ENCODE results near the gene ZNF644. TPM values are rescaled to one million over a fixed set of nuclear protein-coding genes. Genes with fewer than 3 reads are reported as not detected.

ZNF644 gene
- total RNA-seq, 1 experiment from 2014 or later: 71.4 TPM

DNA sequence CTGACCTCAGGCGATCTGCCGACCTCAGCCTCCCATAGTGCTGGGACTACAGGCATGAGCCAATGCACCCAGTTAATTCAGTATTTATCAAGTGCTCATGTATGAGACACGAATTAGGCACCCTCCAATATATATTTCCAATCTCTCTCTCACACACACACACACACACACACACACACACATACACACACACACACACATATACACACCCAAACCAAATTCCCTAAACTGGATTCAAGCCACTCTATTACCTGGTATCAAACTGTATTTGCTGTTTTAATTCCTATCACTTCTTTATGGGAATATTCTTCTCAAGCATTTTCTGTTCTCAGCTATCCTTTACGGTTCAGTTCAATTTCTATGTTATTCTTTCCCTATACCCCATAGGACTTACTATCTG, 8.5 kb downstream of the ZNF644 start (continued):
- TF ChIP-seq, protein P1, sequence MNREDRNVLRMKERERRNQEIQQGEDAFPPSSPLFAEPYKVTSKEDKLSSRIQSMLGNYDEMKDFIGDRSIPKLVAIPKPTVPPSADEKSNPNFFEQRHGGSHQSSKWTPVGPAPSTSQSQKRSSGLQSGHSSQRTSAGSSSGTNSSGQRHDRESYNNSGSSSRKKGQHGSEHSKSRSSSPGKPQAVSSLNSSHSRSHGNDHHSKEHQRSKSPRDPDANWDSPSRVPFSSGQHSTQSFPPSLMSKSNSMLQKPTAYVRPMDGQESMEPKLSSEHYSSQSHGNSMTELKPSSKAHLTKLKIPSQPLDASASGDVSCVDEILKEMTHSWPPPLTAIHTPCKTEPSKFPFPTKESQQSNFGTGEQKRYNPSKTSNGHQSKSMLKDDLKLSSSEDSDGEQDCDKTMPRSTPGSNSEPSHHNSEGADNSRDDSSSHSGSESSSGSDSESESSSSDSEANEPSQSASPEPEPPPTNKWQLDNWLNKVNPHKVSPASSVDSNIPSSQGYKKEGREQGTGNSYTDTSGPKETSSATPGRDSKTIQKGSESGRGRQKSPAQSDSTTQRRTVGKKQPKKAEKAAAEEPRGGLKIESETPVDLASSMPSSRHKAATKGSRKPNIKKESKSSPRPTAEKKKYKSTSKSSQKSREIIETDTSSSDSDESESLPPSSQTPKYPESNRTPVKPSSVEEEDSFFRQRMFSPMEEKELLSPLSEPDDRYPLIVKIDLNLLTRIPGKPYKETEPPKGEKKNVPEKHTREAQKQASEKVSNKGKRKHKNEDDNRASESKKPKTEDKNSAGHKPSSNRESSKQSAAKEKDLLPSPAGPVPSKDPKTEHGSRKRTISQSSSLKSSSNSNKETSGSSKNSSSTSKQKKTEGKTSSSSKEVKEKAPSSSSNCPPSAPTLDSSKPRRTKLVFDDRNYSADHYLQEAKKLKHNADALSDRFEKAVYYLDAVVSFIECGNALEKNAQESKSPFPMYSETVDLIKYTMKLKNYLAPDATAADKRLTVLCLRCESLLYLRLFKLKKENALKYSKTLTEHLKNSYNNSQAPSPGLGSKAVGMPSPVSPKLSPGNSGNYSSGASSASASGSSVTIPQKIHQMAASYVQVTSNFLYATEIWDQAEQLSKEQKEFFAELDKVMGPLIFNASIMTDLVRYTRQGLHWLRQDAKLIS (CRISPR knock-in tag; IDR thresholded peaks at IDR 0.05; ENCODE audit: borderline replicate concordance): no peak

DNA sequence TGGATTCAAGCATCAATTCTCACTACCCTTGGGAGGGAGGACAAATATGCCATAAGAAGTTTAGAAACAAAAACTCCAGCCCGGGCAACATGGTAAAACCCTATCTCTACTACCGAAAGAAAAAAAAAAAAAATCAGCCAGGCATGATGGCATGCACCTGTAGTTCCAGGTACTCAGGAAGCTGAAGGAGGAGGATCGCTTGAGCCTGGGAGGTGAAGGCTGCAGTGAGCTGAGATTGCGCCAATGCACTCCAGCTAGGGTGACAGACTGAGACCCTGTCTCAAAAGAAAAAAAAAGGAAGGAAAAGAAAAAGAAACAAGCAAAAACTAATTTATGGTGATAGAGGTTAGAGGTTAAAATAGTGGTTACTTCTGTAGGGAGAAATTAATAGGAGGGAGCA, 9.6 kb downstream of the ZNF644 start:
- H3K36me3 Mint-ChIP-seq: peaks cover 2% of the 10 kb centered on the region; the same call in 1 of the 2 replicates
- peak; percentile 50 for ATAC-seq
- no peak for TF ChIP-seq CREB1 (CRISPR knock-in tag; IDR thresholded peaks at IDR 0.05)
- TF ChIP-seq FOXP1 (CRISPR knock-in tag; IDR thresholded peaks at IDR 0.05; ENCODE audit: borderline replicate concordance): no peak
- TF ChIP-seq ZNF671 (CRISPR knock-in tag; IDR thresholded peaks at IDR 0.05): no peak
- TF ChIP-seq, protein P2, sequence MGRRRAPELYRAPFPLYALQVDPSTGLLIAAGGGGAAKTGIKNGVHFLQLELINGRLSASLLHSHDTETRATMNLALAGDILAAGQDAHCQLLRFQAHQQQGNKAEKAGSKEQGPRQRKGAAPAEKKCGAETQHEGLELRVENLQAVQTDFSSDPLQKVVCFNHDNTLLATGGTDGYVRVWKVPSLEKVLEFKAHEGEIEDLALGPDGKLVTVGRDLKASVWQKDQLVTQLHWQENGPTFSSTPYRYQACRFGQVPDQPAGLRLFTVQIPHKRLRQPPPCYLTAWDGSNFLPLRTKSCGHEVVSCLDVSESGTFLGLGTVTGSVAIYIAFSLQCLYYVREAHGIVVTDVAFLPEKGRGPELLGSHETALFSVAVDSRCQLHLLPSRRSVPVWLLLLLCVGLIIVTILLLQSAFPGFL (CRISPR knock-in tag; IDR thresholded peaks at IDR 0.05; ENCODE audit: borderline replicate concordance): no peak
- no peak for TF ChIP-seq ZNF416 (CRISPR knock-in tag; IDR thresholded peaks at IDR 0.05)
- TF ChIP-seq, protein P3, sequence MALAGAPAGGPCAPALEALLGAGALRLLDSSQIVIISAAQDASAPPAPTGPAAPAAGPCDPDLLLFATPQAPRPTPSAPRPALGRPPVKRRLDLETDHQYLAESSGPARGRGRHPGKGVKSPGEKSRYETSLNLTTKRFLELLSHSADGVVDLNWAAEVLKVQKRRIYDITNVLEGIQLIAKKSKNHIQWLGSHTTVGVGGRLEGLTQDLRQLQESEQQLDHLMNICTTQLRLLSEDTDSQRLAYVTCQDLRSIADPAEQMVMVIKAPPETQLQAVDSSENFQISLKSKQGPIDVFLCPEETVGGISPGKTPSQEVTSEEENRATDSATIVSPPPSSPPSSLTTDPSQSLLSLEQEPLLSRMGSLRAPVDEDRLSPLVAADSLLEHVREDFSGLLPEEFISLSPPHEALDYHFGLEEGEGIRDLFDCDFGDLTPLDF (CRISPR knock-in tag; IDR thresholded peaks at IDR 0.05): no peak
- TF ChIP-seq MXD4 (CRISPR knock-in tag; IDR thresholded peaks at IDR 0.05; ENCODE audit: borderline replicate concordance): no peak
- TF ChIP-seq, protein P4, sequence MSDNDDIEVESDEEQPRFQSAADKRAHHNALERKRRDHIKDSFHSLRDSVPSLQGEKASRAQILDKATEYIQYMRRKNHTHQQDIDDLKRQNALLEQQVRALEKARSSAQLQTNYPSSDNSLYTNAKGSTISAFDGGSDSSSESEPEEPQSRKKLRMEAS (CRISPR knock-in tag; IDR thresholded peaks at IDR 0.05): no peak
- TF ChIP-seq RORB (CRISPR knock-in tag; IDR thresholded peaks at IDR 0.05): no peak
- TF ChIP-seq, protein P5, sequence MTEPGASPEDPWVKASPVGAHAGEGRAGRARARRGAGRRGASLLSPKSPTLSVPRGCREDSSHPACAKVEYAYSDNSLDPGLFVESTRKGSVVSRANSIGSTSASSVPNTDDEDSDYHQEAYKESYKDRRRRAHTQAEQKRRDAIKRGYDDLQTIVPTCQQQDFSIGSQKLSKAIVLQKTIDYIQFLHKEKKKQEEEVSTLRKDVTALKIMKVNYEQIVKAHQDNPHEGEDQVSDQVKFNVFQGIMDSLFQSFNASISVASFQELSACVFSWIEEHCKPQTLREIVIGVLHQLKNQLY (CRISPR knock-in tag; IDR thresholded peaks at IDR 0.05): no peak
- TF ChIP-seq, protein P6, sequence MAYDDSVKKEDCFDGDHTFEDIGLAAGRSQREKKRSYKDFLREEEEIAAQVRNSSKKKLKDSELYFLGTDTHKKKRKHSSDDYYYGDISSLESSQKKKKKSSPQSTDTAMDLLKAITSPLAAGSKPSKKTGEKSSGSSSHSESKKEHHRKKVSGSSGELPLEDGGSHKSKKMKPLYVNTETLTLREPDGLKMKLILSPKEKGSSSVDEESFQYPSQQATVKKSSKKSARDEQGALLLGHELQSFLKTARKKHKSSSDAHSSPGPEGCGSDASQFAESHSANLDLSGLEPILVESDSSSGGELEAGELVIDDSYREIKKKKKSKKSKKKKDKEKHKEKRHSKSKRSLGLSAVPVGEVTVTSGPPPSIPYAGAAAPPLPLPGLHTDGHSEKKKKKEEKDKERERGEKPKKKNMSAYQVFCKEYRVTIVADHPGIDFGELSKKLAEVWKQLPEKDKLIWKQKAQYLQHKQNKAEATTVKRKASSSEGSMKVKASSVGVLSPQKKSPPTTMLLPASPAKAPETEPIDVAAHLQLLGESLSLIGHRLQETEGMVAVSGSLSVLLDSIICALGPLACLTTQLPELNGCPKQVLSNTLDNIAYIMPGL (CRISPR knock-in tag; IDR thresholded peaks at IDR 0.05): no peak
- no peak for TF ChIP-seq SP1 (CRISPR knock-in tag; conservative IDR thresholded peaks at IDR 0.05)
- TF ChIP-seq ELF4 (CRISPR knock-in tag; IDR thresholded peaks at IDR 0.05; ENCODE audit: low read depth): no peak
- TF ChIP-seq TEAD4 (CRISPR knock-in tag; IDR thresholded peaks at IDR 0.05): no peak
- TF ChIP-seq SMAD3 (CRISPR knock-in tag; IDR thresholded peaks at IDR 0.05; ENCODE audit: borderline replicate concordance): no peak
- TF ChIP-seq EMX1 (CRISPR knock-in tag; IDR thresholded peaks at IDR 0.05): no peak
- TF ChIP-seq FOXK1 (CRISPR knock-in tag; IDR thresholded peaks at IDR 0.05): no peak
- TF ChIP-seq, protein P7, sequence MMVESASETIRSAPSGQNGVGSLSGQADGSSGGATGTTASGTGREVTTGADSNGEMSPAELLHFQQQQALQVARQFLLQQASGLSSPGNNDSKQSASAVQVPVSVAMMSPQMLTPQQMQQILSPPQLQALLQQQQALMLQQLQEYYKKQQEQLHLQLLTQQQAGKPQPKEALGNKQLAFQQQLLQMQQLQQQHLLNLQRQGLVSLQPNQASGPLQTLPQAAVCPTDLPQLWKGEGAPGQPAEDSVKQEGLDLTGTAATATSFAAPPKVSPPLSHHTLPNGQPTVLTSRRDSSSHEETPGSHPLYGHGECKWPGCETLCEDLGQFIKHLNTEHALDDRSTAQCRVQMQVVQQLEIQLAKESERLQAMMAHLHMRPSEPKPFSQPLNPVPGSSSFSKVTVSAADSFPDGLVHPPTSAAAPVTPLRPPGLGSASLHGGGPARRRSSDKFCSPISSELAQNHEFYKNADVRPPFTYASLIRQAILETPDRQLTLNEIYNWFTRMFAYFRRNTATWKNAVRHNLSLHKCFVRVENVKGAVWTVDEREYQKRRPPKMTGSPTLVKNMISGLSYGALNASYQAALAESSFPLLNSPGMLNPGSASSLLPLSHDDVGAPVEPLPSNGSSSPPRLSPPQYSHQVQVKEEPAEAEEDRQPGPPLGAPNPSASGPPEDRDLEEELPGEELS (CRISPR knock-in tag; IDR thresholded peaks at IDR 0.05): no peak
- no peak for TF ChIP-seq ZNF219 (CRISPR knock-in tag; IDR thresholded peaks at IDR 0.05; ENCODE audit: borderline replicate concordance)

More for the DNA sequence above, 9.6 kb downstream of the ZNF644 start:
- ChIA-PET POLR2A (no interaction called here), CTCF (no interaction called here)
- Mint-ChIP-seq H3K4me3 (no peak overlapping the region), H3K27ac (peak overlapping the region; percentile 12), H3K9me3 (no peaks in the 10 kb centered on the region), H3K4me1 (peaks cover 79% of the 10 kb centered on the region), H3K27me3 (ENCODE audit: low read depth) (no peaks in the 10 kb centered on the region)
- DNase-seq (ENCODE audit: low spot score): no peak

Data from WTC11 (cell line).